Kidney glomerular epithelial cell (primary cell): ENCODE data around the gene MIEN1.
"Not testable (repeated sequence)": the region's sequence is repeated elsewhere in the genome, so short reads cannot be mapped to it uniquely, and the experiment has no call there.

ENCODE experiments used
- DNase-seq: peaks from one replicate; lab custom pipeline; 2025; lab: John Stamatoyannopoulos, UW

Gene MIEN1, protein sequence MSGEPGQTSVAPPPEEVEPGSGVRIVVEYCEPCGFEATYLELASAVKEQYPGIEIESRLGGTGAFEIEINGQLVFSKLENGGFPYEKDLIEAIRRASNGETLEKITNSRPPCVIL

DNA sequence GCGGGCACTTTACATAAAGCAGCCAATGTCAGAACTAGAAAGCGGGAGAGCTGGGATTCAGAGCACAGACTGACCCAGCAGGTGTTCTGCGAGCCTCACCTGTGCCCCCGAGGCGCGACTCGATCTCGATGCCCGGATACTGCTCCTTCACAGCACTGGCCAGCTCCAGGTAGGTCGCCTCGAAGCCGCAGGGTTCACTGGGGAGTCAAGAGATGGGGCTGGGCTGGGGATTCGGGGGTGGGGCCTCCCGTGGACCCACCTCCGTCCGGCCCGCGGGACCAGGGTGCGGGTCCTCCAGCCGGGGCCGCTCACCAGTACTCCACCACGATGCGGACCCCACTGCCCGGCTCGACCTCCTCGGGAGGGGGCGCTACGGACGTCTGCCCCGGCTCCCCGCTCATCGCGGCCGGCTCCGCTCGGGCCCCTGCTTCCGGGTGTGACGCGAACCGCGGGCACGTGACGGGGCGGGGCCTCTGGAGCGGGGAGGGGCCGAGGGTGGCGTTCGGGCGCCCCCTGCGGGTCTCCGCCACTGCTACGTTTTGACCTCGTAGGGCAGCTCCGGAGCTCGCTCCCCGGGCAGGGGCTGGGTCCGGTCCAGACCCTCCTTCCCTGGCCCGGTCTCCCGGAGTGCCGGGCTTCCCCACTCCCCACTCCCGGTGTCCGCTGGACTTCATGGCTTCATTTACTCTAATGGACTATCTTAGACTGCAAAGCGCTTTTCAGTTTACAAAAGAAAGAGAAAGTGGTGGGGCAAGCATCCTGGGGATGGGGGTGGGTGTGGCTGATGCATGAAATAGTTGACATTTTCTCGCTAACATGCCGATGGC lies at the start of gene MIEN1:
TSS of gene MIEN1 (minus strand) at position 438 of the 827 bp plus-strand sequence. CDS start at position 401, 37 bp downstream.
- DNase-seq, result peak; percentile 76

DNA sequence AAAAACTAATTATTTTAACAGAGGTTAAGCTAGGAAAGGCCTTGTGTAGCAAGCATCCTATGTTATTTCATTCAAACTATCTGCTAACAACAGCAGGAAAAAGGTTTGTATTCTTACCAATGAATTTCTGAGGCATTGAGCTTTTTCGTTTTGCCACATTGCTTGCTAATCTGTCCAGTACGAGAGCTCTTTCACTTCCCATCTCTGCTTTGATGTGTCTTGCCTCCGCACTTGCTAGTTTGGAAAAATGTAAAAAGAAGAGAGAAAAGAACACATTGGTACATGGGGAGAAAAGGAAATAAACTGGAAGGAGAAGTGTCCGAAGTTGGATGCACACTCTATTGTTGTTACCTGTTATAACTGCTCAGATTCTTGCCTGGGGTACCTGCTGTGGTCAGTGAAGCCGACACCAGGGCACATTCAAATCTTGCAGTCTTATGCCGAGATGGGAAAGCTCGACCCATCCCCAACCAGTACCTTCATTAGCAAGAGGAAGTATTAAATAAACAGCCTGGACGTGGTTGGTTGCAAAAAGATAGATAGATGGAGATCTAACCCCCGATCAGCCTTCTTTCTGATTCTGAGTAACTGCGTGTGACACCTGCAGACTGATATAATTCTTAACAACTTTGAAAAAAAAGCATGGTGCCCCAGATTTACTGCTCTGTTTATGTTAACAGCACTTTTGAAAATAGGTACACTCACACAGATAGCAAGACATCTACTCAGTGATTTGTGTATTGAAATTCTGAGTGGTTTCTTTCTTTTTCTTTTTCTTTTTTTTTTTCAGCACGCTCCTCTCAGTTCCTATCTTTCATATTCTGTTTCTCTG lies 47.4 kb upstream of the MIEN1 start:
- DNase-seq, result no peak

DNA sequence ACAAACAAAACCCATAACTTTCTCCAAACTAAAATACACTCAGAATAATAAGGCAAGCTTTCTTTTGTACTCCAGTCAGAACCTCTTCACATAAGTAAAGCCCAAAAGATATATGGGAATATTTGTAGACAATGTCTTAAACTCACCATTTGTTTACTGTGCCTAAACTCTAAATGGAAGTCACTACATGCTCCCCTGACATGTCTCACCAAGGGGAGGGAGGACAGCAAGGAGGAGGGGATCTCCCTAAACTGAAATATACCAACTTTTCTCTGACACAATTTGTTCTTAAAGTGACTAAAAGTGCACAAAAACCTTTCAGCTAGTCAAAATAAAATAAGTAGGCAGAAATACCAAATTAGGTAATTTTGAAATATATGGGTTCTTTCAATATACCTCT lies 45.9 kb upstream of the MIEN1 start:
- DNase-seq, result no peak

DNA sequence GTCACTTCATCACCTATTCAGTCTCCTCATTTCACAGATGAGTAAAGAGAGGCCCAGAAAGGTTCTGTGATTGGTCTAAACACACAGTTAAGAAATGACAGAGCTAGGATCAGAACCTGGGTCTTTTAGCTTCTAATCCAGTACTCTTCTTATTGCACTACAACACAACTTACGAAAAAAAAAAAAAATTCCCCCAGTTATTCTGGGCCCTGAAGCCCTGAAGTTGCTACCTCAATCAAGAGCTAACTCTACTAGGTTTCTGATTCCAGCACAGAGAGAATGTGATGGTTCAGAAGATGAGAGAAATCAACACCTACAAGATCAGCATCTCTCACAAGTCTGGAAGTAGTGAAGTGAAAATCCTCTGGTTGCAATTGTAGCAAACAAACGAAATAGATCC lies 44.7 kb upstream of the MIEN1 start:
- no peak for DNase-seq

DNA sequence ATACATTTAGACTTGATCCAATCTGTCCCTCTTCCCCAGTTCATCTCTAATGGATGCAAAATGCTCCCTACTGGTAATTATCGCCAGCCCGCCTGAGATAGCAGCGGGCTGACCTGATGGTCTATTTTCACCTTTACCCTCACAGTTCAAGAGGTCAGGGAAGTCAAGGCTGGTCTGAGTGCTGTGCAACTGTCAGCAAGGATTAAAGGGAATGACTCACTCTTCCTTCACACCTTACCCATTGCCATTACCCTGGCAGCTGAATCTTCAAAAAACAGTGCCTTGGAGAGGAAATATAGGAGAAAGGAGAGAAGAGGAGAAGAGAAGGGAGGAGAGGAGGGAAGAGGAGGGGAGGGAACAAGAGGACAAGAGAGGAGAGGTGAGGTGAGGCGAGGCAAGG lies 43.7 kb upstream of the MIEN1 start:
- DNase-seq, result no peak

DNA sequence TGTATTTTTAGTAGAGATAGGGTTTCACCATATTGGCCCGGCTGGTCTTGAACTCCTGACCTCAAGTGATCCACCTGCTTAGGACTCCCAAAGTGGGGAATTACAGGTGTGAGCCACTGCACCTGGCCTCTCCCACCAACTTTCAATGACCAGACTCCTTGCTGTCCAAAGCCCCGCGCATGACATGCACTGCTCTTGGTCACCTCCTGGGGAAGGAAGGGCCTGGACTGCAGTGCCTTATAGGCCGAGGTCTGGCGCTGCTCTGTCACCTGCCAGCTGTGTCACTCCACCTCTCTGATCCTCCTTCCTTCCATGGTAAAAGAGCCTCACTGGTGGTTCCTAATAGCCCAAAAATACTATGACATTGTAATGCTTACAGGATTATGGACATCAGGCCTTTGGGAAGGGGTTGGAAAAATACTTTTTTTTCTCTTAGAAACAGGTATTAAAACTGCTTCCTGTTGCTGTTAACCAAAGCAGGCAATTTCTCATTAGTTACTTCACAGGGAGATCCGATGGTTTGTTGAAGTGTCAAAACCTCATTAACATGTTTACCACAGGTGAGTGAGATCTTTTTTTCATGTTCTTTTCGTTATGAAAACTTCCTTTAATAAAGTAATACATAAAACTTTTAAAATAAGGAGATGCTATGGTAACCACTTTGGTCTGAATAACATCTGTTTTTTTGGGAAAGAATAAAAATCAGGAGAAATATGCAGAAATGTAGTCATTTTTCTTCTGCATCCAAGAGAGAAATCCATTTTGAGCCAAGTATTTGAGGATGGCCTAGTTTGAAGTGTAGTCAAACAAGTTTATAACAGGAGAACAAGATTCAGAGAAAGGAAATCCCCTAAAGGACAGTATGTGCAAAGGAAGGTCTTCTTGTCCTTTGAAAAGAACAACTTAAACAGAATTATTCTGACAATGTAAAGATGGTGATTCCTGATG lies 42.9 kb upstream of the MIEN1 start:
- no peak for DNase-seq

DNA sequence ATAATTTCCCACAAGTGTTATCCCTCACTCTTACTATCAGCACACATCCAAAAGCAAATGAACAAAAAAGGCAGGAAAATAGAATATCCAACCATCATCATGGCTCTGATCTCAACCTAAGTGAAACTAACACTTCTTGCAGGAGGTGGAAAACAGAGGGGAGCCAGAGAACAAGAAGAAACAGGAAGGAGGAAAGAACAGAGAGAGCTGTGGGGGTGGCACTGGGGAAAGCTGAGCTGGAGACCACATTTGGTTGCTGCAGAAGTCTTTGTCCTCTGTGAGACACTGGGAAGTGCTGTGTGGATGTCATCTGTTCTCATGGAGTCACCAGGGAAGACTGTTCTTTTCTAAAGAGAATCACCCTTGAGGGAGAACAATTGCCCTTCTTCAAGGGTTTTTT lies 42.1 kb upstream of the MIEN1 start:
- no peak for DNase-seq

DNA sequence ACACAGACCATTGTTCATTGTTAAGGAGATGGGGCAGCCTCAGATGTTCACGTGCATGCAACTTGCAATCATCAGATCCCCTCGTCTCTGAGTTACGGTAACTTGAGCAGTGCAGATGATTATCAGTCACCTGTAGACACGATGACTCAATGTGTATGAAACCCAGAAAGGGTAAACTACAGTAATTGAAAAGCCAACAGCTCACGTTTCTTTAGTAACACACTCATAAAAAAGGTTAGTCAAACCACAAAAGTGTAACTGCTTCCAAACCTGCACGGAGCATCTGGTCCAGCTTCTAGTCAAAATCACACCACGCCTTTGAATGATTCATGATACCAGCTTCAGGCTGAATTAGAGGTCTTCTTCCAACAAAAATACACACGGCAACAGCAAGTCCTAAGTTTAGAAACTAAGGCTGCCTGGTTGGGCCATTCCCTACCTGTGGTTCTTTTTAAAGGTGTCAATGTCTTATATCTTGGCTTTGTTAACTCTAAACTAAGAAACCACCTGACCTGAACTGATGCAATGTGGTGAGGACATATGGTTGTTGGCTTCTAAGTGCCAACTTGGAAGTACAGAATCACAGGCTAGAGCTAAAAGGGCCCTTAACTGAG lies 39.7 kb upstream of the MIEN1 start:
- DNase-seq, result no peak

DNA sequence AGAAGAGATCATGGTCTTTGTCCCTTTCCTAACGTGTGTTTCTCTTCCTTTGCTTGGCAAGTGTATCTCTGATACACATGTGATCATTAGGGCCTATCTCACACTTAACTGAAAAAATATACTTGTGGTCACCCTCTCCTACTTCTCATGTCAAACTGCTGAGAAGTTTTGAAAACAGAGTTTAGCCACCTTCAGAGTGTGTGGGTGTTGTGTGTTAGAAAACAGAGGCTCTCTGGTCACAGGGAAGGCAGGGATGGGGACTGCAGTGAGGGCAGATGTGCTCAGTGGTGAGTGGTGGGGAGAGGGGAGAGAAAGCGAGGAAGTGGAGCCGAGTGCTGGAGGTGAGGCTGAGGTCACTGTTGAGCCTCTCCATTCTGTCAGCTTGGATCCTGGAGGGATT lies 36.8 kb upstream of the MIEN1 start:
- no peak for DNase-seq

DNA sequence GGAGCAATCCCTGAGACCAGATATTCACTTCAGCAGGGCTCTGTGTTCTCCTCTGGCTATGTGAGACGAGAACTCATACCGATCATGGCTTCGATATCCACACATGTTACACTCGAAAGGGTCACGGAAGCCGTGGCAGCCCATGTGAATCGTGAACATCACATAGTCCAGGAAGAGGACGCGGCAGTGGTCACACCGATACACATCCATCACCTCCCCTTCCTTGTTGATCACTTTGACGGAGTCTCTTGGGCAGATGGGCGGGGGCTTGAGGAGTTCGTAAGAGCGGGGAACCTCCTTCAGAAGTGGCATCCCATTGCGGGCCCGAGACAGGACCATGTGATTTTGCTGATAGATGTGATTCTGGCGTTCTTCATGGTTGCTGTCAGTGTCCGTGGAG lies 35.4 kb upstream of the MIEN1 start:
- no peak for DNase-seq

DNA sequence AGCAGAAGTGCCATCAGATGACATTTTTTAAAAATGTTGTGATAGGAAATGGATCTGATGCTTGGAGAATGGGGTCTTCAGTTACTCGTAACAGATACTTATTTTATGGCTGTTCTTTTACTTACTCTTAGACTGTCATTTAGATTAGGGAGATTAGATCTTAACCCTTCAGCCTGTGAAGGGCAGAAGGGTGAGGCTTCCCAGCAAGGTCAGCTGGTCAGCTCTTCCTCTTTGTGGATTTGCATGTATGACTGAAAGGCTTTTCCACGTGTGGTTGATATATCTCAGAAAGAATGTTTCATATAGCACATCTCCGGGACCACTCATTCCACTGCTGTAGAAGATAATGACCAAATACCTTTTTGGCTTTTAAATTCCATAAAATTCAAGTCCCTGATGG lies 34.8 kb upstream of the MIEN1 start:
- no peak for DNase-seq

DNA sequence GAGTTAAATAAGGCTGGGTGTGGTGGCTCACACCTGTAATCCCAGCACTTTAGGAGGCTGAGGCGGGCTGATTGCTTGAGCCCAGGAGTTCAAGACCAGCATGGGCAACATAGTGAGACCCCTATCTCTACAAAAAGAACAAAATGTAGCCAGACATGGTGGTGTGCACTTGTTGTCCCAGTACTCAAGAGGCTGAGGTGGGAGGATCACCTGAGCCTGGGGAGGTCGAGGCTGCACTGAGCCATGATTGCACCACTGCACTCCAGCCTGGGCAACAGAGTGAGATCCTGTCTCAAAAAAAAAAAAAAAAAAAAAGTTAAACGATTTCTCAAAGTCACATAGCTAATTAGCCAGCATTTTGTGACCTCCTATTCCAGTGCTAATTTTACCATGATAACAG lies 33.8 kb upstream of the MIEN1 start:
- DNase-seq, result not testable (repeated sequence)

DNA sequence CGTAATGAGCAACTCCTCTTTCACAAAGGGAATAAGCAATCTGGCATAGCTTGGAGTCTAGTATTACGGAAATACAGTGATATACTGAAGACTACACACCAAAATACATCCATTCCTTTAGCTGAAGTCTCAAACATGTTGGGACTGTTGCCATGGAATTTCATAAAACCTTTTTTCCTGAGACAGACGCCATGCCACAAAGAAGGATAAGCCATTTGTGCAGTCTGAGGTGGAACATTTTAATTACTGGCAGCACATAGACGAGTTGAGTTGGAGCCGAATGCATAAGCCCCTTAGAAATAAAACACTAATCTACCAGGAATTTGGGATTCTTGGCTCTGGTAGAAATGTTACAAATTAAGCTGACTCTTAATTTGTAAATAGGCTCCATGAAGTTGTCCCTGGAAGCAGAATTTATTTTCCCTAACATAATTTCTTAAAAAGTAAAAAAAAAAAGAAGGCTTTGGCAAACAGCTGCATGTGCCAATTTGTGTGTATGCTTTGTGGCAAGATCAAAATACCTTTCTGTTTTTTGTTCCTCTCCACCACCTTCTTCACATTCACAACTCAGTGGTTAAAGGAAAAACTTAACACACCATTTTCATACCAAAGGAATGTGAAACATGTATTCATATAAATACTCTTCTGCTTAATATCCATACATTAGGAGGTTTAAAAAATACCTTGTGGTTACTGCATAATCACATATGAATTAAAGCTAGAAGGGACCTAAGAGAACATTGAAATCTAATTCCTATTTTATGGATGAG lies 32.9 kb upstream of the MIEN1 start:
- no peak for DNase-seq

DNA sequence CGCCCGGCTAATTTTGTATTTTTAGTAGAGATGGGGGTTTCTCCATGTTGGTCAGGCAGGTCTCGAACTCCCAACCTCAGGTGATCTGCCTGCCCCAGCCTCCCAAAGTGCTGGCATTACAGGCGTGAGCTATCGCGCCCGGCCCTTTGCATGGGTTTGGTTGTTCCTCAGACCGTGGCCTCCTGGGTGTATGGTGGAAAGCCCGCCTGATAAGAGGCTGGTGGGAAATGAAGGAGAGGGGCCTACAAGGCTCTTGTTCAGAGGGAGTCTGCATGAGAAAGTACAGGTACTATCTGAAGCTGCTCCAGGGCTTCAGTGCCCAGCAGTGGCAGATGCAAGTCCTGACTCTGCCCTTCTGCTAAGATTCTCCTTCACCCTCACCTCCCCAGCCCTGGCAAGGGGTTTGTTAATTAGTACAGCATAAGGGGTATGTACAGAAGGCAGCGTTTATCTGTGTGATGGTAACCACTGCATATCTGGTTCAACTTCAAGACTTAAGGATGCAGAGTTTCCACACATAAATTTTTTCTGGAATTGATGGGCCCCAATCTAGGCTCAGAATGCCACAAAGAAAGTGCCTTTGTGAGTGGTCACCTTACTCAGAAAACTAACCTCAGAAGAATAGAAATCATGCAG lies 31.6 kb upstream of the MIEN1 start:
- DNase-seq, result no peak

DNA sequence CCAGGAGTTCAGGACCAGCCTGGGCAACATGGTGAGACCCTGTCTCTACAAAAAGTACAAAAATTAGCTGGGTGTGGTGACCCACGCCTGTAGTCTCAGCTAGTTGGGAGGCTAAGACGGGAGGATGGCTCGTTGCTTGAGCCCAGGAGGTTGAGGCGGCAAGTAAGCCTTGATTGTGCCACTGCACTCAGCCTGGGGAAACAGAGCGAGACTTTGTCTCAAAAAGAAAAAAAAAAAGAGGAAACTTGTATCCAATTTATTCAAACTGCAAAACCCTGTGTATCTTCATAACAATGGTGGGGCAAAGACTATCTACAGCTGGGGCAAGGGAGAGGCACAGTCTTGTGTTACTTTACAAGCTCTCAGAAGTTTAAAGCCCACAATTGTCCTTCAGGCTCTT lies 28.9 kb upstream of the MIEN1 start:
- DNase-seq, result no peak

DNA sequence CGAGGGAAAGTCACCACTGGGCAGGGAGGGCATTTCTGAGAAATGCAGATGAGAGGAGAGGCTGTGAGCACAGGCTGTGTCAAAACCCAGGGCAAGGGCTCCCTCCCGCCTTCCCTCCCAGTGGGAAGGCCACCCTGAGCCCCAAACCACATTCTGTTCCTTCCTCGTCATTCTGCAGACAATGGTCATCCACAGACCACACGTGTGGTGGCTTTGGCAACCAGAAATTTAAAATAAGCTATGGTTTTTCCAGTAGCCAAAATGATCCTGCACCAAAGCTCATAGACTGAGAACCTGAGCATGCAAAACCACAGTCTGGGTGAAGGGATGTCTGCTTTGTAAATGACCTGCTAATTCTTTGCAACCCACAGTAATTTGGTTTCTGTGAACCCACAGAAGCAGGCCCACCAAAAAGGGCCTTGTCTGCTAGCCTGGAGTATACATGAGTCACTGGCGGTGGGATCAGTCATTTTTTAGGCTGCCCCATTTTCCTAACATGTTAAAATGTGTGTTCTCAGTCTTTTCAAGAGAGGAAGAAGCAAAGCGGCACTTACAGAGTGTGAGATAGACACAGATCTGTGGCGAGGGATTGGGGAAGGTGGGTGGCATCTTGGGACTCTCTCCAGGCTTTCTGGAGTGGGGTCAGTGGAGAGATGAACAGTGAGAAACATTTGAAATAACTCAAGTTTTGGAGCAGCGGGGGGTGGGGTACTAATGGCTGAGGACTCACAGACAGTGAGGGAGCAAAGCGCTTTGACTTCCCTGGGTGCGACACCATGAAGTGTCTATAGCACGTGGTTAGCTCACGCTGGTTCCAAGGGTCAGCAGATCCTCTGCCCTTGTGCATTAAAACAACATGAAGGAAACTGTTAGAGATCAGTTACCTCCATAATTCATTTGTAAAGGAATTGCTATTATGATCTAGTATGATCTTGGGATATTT lies 27.9 kb upstream of the MIEN1 start:
- DNase-seq, result no peak

DNA sequence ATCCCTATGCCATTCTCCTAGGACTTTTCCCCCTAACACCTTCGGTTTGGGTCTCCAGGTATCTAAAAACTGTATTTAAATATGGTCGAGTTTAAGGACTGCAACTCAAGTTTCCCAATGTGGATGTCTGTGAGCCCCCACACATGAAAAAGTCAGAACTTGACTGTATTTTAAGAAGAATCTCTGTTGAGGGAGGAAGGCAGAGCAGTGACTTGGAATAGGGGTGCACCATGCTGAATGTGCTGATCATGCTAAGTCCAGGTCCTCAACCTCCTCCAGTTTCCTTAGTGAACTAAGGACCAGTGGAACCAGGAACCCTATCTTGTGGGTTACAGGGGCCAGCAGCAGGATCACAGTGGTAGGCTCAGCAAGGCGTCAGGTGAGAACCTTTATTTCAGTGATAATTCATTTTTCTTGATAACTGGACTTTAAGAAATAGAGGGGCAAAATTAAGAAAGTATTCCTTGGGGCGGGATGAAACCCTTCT lies 26.9 kb upstream of the MIEN1 start:
- DNase-seq, result no peak

DNA sequence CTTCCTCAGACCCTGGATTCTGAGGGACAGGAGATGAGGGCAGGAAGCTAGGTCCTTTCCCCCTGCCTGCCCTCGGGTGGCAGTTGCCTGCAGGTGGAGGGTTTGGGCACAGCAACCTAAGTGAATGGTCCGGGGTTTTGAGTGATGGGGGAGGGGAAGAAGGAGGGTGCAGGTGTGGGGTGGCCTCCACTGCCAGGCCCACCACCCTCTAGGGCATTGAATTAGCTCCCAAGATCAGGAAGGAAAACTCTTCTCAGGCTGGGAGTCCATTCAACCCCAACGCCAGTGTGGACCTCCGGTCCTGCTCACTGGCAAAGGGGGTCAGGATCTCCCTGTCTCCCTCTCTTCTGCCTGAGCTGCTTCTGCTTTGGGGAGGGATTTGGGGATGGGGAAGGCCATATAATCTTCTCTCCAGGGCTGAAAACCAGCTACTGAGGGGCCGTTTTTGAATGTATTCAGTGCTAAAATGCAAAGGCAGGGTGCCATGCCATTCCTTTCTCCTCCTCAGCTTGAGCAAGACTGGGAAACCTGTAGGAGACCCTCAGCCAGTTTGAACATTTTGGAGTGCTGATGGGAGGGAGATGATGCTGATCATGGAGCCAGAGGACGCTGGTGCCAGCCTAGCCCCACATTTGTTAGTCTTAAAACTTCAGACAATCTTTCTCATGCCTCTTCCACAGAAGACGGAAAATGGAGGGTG lies 26.2 kb upstream of the MIEN1 start:
- DNase-seq, result no peak
